Glutamatergic neuron (in vitro differentiated cells): ENCODE measurements around the gene L2HGDH. TPM values are rescaled to one million over a fixed set of nuclear protein-coding genes. Genes with fewer than 3 reads are reported as not detected.
A peak's percentile ranks its signal among the peaks of the same experiment; 100 is the strongest.

Experiments
- DNase-seq: peaks from one replicate; pipeline ENCODE4 v3.0.0; 2022
- H3K27ac Mint-ChIP-seq: one replicate; pipeline ENCODE4 v1.8.0; 2020; ENCODE audit warnings: mild to moderate bottlenecking, mixed read lengths, inconsistent platforms; ENCODE audit not compliant: unreplicated experiment
- H3K27me3 Mint-ChIP-seq: one replicate; pipeline ENCODE4 v1.8.0; 2020; ENCODE audit warnings: mild to moderate bottlenecking, moderate library complexity, mixed read lengths, inconsistent platforms; ENCODE audit not compliant: unreplicated experiment
- H3K36me3 Mint-ChIP-seq: one replicate; pipeline ENCODE4 v1.8.0; 2020; ENCODE audit warnings: mild to moderate bottlenecking, mixed read lengths, inconsistent platforms; ENCODE audit not compliant: unreplicated experiment
- H3K4me1 Mint-ChIP-seq: one replicate; pipeline ENCODE4 v1.8.0; 2020; ENCODE audit warnings: mild to moderate bottlenecking, low read depth, mixed read lengths, inconsistent platforms; ENCODE audit not compliant: unreplicated experiment
- H3K4me3 Mint-ChIP-seq: one replicate; pipeline ENCODE4 v1.8.0; 2020; ENCODE audit warnings: mild to moderate bottlenecking, mixed read lengths, inconsistent platforms; ENCODE audit not compliant: unreplicated experiment
- H3K9me3 Mint-ChIP-seq: one replicate; pipeline ENCODE4 v1.8.0; 2020; ENCODE audit warnings: mild to moderate bottlenecking, moderate library complexity, mixed read lengths, inconsistent platforms; ENCODE audit not compliant: unreplicated experiment
- total RNA-seq: library from RNA; stranded (reverse); fragmentation: NEBNext Ultra II Directional; extraction: Animal tissue kit (Norgen Biotek cat#: 25700); gene quantifications from one replicate; pipeline ENCODE4 v1.2.1, GENCODE V29; 2021; ENCODE audit not compliant: unreplicated experiment
- TF ChIP-seq, protein P1 (sequence below): fragments of 200-600 bp; sonication (generic); IDR thresholded peaks from one replicate; pipeline ENCODE4 v1.5.0; 2021; ENCODE audit not compliant: partially characterized antibody, unreplicated experiment

The L2HGDH gene
- total RNA-seq, 1 donor from 2014 or later = 6.7 TPM

DNA sequence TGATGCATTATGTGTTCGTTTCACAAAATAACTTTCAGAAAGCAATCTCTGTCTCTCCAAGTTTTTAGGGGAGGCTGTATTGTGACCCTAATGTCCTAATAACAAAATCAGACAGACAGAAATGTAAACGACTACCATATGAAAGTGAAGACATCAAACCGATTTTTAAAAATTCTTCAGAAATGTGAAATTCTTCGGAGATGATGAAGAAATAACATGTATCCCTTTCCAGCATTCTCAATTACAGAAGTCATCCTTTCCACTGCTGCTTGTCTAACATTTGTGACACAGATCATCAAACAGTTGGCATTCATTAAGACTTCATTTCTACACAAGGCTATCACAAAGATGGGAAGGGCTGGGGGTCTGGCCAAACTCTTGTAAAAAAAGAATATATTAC is 41.1 kb upstream of the L2HGDH start:
- Mint-ChIP-seq H3K4me3 (no peak overlapping the region), H3K36me3 (no peaks in the 10 kb centered on the region), H3K27me3 (peaks cover 2% of the 10 kb centered on the region), H3K9me3 (no peaks in the 10 kb centered on the region), H3K4me1 (no peaks in the 10 kb centered on the region), H3K27ac (no peak overlapping the region)
- DNase-seq = no peak
- TF ChIP-seq, protein P1, sequence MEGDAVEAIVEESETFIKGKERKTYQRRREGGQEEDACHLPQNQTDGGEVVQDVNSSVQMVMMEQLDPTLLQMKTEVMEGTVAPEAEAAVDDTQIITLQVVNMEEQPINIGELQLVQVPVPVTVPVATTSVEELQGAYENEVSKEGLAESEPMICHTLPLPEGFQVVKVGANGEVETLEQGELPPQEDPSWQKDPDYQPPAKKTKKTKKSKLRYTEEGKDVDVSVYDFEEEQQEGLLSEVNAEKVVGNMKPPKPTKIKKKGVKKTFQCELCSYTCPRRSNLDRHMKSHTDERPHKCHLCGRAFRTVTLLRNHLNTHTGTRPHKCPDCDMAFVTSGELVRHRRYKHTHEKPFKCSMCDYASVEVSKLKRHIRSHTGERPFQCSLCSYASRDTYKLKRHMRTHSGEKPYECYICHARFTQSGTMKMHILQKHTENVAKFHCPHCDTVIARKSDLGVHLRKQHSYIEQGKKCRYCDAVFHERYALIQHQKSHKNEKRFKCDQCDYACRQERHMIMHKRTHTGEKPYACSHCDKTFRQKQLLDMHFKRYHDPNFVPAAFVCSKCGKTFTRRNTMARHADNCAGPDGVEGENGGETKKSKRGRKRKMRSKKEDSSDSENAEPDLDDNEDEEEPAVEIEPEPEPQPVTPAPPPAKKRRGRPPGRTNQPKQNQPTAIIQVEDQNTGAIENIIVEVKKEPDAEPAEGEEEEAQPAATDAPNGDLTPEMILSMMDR = no peak

DNA sequence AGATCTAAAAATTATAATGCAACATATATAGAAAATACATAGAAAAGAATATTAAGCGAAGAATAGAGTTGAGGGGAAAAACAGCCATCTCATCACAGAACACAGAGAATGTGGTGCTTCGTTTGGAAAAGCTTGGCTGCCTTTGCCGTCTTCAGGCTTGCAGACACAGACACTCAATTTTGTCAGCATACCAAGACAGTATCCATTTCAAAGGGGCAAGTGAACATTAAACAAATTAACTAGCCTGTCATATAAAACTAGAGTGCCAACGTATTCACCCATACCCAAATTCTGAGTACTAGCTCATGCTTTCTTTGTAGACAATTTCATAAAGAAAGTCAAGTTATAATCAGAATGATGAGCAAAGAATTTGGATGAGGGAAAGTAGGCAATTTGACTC is 40.6 kb upstream of the L2HGDH start:
- Mint-ChIP-seq H3K36me3 (no peaks in the 10 kb centered on the region), H3K27ac (no peak overlapping the region), H3K27me3 (peaks cover 2% of the 10 kb centered on the region), H3K4me1 (peaks cover 1% of the 10 kb centered on the region), H3K4me3 (no peak overlapping the region), H3K9me3 (no peaks in the 10 kb centered on the region)
- TF ChIP-seq, protein P1 = no peak
- no peak for DNase-seq

DNA sequence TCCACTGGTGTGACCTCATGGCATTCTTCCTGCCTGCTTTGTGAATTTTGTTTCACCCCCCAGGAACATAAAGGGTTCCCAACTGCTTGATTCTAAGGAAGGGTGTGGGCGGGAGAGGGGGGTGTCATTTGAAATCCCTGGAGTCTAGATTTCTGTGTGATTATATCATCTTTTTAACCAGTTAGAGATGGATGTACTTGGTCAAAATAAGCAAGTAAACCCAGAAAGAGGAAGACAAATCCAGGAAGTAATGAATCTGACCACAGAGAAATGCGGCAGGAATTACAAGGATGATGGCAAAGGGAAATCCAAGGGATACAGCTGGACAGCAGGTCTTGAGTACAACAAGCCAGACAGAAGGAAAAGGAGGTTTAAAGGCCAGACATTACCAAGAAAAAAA is 38.9 kb upstream of the L2HGDH start:
- Mint-ChIP-seq H3K4me1 (peaks cover 7% of the 10 kb centered on the region), H3K27me3 (no peaks in the 10 kb centered on the region), H3K36me3 (no peaks in the 10 kb centered on the region)

DNA sequence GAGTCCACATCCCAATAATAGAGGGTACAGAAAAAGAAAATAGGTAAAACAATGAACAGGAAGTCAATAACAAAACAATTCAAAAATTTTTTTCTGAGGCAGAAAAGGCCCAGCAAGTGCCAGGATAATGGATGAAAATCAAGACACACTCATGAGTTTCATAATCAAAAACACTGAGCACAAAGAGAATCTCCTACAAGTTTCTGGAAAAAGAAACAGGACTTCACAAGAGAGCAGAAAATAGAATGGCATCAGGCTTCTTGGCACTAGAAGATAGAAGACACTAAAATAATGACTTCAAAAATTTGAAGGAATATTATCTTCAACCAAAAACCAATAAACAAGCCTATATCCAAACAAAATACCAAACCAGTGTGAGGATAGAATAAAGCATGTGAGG is 36.9 kb upstream of the L2HGDH start:
- H3K27me3 Mint-ChIP-seq = peaks cover 1% of the 10 kb centered on the region
- no peak for DNase-seq
- no peaks in the 10 kb centered on the region for H3K36me3 Mint-ChIP-seq
- no peak overlapping the region for H3K27ac Mint-ChIP-seq
- H3K4me3 Mint-ChIP-seq = no peak overlapping the region
- peaks cover 14% of the 10 kb centered on the region for H3K4me1 Mint-ChIP-seq
- TF ChIP-seq, protein P1 = no peak
- peaks cover 2% of the 10 kb centered on the region for H3K9me3 Mint-ChIP-seq

More for the DNA sequence above, 38.9 kb upstream of the L2HGDH start:
- TF ChIP-seq, protein P1 = no peak
- DNase-seq = no peak
- no peak overlapping the region for H3K4me3 Mint-ChIP-seq
- H3K27ac Mint-ChIP-seq = peak overlapping the region; percentile 21
- H3K9me3 Mint-ChIP-seq = no peaks in the 10 kb centered on the region

DNA sequence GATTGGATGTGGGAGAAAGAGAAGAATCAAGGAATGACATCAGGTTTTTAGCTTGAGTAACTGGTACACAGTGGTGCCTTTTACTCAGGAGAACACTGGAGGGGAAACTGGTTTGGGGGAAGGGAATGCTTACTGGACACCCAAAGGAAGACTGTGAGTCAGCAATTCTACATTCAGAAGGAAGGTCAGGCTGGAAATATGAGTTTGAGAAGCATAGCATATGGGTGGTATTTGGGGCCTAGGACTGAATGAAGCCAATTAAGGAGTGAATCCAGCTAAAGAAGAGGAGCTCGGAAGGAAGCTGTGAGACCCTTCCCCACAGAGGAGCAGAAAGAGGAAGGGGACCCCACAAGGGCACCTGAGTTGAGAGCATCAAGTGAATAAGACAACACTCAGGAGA is 35.5 kb upstream of the L2HGDH start:
- Mint-ChIP-seq H3K36me3 (no peaks in the 10 kb centered on the region), H3K4me1 (peaks cover 26% of the 10 kb centered on the region), H3K9me3 (peaks cover 5% of the 10 kb centered on the region), H3K4me3 (no peak overlapping the region), H3K27me3 (peaks cover 1% of the 10 kb centered on the region), H3K27ac (no peak overlapping the region)
- TF ChIP-seq, protein P1 = no peak
- no peak for DNase-seq
